Stimulated activated CD4-positive, alpha-beta T cell treated with anti-CD3 and anti-CD28 coated beads, Interleukin-12 subunit alpha, Interleukin-12 subunit beta, amount 100 ng/mL, for 4 hours (primary cell): ENCODE results near the gene COL26A1.
"Not testable (repeated sequence)": the region's sequence is repeated elsewhere in the genome, so short reads cannot be mapped to it uniquely, and the experiment has no call there.

Source experiments
- DNase-seq: peaks from one replicate; pipeline ENCODE4 v3.0.0-alpha.2; 2020

The COL26A1 gene

DNA sequence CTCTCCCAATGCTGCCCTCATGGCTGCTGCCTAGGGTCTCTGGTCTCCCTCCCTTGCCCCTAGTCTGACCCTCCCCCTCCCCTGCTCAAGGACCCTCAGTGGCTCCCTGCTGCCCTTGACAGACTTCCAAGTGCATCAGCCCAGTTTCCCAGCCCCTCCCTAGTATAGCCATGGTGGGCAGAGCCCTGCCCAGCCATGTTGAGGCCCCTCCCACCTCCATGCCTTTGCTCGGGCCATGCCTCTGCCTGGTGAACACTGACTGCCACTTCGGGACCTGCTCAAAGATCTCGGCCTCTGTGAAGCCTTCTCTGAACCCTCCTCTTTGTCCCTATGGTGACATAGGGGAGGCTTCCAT lies 193.2 kb downstream of the COL26A1 start:
- no peak for DNase-seq

DNA sequence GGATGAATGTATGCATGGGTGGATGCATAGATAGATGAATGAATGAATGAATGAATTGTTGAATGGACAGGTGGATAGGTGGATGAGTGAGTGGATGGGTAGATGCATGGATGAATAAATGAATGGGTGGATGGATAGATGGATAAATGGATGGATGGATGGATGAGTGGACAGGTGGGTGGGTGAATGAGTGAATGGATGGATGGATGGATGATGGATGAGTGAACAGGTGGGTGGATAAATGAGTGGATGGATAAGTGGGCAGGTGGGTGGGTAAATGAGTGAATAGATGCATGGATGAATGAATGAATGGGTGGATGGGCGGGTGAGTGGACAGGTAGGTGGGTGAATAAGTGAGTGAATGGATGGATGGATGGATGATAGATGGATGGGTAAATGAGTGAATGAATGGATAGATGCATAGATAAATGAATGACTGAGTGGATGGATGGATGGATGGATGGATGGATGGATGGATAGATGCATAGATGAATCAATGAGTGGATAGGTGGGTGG lies 193.8 kb downstream of the COL26A1 start:
- DNase-seq: no peak

DNA sequence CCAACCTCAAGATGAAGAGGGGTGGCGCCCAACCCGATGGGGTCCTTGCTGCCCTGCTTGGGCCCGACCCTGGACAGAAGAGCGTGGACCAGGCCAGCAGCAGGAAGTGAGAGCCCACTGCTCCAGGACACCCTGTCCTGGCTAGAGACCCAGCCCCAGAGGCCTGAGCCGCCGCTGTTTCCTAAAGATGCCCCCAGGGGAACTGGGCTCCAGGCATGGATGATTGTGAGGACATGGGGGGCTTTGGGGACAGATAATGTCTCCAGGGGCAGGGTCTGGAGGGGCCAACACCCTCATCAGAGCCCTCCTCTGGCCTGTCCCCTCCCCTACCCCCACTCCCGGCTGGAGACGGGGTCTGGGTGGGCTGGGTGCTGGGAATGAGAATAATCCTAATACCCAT lies 194.7 kb downstream of the COL26A1 start:
- DNase-seq: no peak

DNA sequence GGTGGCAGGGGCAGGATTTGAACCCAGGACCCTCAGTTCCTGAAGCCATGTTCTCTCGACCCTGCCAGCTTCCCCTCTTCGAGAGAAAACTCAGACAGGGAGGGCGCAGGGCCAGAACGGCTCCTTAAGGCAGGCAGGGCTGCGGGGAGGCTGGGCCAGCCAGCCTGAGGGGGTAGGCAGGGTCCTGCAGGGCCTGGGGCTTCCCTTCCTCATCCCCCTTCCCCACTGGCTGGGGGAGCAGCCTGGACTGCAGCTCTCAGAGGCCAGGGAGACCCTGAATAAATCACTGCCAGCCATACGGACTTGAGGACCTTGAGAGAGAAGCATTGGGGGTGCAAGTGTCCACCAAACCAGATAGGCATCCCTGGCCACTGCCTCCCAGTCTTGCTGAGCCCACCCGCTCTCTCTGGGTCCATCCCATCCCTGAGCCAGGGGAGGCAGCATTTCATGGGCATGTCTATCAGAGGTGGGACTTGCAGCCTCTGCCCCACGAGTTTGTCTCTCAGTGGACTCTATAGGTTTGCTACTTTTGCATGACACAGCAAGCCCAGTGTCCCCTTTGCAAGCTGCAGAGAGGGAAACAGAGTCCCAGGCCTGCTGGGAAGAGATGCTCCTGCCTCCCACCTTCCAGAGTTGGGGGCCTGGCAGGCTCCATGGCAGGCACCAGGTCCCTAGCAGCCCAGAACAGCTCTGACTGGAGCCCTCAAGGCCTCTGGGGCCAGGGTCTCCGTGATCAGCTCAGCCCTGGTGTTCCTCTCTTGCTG lies 195.5 kb downstream of the COL26A1 start:
- no peak for DNase-seq

DNA sequence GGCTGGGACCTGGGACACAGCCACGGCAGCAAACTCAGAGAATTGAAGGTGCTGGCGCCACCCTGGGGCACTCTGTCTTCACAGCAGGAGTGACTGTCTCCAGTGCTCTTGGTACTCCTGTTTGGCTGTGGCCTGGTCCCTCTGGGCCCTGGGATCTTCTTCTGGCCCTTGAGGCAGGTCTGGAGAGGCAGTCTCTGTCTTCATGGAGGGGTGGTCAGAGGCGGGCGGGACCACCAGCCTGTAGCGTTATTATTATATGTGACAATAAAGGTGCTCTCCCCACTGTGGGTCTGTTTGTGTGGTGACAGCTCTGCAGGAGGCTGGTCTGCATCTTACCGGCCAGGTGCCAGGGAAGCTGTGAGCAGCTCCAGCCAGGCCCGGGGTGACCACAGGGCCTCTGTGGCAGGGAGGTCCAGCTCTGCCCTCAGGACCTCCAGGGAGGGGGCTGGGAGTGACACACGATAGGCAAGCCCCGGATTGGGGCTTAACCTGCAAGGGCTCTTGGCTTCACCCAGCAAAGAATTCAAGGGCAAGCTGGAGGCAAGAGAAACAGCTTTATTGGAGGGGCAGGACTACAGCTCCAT lies 196.2 kb downstream of the COL26A1 start:
- no peak for DNase-seq

DNA sequence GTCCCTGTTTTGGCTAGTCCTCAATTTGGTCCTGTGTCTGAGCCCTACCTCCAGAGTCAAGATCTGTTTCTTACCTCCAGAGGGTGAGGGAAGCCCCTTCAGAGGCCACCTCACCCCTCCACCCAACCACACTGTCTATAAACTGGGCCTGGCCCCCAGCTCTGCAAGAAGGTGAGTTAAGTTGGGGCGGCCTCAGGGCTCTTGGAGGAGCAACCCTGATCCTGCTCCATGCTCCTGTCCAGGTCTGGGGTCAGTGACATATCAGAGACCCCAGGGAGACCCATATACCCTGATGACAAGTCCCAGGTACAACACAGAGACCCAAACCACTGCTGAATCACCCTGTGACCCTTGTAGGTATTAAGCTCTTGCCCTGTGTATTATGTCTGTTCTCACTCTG lies 196.9 kb downstream of the COL26A1 start:
- DNase-seq: no peak

DNA sequence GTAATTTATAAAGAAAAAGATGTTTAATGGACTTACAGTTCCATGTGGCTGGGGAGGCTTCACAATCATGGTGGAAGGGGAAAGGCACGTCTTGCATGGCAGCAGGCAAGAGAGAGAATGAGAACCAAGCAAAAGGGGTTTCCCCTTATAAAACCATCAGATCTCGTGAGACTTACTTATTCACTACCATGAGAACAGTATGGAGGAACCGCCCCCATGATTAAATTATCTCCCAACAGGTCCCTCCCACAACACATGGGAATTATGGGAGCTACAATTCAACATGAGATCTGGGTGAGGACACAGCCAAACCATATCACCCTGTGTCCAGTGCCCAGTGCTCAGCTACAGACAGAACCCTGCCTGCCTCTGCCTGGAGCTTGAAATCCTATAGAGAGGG lies 197.3 kb downstream of the COL26A1 start:
- DNase-seq: not testable (repeated sequence)

DNA sequence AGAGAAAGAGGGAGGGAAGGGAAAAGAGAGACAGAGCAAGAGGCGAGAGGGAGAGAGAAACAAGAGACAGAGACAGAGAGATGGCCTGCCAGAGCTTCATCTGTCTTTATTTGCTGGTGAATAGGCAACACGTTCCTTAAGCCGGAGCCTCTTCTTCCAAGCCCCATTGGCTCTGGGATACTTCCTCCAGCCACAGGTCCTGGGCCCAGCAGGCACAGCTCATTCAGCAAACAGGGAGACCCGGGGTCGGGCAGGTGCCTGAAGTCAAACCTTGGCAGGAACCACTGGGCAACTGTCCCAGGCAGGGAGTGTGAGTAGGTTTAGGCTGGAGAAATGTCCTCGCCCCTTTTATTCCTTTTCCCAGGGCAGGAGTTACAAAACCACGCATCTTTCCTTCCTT lies 198.2 kb downstream of the COL26A1 start:
- DNase-seq: no peak

DNA sequence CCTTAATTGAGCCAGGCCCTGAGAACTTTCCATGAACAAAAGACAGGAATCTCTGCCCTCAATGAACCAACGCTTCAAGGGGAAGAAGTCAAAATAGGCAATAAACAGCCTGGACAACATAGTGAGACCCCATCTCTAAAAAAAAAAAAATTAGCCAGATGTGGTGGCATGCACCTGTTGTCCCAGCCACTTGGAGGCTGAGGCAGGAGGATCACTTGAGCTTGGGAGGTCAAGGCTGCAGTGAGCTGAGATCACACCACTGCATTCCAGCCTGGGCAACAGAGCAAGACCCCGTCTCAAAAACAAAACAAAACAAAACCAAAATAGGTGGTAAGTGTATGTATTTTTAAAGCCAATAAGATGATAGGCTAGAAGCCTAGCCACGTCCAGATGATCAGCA lies 198.6 kb downstream of the COL26A1 start:
- DNase-seq: not testable (repeated sequence)

DNA sequence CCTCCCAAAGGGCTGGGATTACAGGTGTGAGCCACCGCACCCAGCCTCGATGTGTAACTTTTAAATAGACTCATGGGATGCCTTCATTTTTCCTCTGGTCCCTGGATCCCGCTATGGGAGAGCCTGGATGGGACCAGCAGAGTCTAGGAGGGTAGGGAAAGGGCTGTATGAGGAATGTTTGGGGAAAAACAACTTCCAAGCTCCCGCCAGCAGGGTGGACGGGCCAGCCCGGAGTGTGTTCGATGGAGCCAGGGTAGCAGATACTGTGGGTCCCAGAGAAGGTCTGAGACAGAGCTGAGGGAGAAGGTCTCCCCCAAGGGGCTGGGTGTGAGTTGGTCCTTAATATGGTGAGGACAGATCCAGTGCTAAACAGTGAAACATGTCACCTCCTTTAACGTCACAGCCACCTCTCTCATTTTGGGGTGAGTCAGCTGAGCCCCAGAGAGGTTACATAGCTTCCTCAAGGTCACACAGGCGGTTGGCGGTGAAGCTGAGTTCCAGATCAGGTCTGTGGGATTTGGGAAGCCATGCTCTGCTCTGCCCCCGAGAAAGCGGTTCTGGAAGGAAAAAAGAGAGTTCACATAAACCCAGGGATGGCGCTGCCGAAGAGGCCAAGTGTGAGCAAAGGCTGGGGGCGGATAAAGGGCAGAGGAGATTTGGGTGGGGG lies 200.0 kb downstream of the COL26A1 start:
- no peak for DNase-seq

DNA sequence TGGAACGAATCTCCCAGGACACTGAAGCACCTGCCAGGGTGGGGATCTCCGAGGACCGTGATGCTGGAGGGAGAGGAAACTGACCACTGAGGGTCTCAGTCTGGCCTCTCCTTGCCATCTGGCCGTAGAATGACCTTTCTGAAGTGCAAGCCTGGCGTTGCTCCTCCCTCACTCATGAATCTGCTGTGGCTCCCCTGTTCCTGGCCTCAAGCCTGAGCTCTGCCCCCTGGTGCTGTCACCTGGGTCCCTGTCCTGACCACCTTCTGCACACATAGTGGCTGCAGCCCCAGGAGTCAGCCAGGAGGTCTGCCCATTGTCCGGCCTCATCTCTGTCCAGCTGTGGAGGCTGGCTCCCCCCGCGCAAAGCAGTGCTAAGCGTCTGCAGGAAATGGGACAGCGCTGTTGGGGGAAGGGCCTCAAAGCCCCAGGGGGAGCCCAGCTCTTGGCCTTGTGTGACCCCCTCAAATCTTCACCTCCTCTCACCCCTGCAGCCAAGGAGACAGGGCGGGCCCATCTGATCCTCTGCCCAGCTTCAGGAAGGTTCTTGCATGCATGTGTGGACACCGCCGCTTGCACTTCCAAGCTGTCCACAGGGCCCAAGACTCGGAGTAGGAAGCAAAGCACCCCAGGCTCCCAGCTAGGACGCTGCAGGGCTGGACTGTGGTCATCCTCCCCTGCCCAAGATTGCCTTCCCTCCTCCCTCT lies 200.7 kb downstream of the COL26A1 start:
- no peak for DNase-seq

DNA sequence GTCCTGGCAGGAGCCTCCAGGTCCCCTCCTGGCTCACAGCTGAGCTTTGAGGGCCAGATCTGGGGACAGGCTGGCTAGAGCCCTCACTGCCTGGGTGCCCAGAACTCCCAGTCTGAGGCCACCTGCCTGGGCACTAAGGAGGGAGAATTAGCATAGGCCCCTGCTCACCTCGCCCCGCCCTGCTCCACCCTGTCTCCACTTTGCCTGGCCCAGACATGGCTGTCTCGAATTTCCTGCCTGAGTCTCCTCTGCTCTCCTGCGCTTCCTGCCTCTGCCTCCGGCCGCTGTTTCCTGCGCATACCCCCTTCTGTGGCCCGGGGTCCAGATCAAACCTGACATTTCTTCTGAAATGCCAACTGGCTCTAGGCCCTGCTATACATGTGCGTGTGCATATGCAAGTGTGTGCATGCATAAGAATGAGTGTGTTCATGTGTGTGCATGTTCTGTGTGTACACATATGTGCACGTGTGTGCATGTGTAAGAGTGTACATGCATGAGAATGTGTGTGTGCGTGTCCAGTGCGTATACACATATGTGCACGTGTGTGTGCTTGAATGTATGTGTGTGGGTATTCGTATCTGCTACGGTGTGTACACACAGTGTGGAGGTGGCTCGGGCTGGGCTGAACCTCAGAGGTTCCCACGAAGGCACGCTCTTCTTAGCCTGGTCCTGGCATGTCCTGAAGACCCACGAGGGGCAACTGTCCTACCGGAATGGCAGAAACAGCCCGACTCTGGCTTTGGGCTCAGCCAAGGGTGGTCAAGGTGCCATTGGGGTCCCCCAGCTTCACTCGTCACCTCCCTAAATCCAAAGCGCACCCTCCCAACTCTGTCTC lies 201.5 kb downstream of the COL26A1 start:
- no peak for DNase-seq

DNA sequence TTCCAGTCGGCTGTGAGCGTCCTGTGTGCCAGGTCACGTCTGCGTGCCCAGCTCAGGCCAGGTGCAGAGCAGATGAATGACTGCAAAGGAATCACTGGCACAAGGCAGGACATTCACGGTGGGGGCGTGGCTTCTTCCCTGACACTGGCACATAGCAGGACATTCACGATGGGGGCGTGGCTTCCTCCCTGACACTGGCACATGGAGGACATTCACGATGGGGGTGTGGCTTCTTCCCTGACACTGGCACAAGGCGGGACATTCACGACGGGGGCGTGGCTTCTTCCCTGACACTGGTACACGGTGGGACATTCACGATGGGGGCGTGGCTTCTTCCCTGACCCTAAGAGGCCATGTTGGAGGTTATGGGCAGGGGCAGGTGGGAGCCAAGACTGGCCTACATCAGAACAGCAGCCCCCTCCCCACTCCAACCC lies 202.1 kb downstream of the COL26A1 start:
- no peak for DNase-seq

DNA sequence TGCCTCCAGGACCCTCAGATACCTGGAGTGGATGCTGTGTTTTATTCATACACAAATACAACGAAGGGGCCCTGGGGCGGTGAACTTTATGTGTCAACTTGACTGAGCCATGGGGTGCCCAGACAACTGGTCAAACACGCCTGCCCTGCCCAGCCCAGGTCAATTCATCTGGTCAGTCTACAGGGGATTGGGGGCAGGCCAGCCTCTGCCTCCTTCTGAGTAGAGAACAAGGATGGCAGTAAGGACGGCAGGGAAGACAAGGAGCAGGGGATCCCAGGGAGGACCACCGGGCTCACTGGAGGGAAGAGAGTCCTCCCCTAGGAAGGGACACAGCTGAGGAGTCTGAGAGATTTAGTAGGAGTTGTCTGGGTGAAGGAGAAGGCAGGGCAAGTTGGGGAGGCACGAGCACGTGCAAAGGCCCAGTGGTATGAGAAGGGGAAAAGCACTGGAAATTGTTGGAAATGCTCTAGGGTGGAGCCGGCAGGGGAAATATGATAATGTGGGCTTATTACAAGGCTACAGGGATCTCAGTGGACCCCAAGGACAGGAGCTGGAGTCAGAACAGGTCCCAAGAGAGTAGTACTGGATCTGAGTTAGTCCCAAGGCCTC lies 203.0 kb downstream of the COL26A1 start:
- DNase-seq: no peak

DNA sequence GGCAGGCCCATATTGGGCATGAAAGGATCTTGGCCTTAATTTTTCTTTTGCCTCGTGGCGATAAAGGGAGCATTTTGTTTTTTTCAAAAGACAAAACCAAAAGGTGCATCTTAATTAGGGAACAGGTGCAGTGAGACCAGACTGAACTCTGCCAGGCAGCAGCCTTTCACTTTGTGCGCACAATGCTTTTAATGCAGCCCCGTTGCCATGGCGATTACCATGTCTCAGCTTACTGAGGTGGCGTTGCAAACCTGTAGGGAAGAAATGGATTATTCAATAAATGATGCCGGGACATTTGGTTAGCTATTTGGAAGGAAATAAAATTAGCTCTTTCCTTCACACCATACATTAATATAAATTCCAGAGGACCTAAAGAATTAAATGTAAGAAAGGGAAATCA lies 204.6 kb downstream of the COL26A1 start:
- no peak for DNase-seq

DNA sequence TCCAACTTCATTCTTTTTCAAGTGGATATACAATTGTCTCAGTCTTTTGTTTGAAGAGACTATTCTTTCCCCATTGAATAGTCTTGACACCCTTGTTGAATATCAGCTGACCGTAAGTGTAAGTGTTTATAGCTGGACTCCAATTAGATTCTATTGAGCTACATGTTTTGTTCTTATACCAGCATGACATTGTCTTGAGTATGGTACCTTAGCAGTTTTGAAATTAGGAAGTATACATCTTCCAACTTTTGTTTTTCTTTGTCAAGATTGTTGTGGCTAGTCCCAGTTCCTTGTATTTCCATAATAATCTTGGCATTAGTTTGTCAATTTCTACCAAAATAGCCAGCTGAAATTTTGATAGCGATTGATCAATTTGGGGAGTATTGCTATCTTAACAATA lies 209.5 kb downstream of the COL26A1 start:
- DNase-seq: no peak

DNA sequence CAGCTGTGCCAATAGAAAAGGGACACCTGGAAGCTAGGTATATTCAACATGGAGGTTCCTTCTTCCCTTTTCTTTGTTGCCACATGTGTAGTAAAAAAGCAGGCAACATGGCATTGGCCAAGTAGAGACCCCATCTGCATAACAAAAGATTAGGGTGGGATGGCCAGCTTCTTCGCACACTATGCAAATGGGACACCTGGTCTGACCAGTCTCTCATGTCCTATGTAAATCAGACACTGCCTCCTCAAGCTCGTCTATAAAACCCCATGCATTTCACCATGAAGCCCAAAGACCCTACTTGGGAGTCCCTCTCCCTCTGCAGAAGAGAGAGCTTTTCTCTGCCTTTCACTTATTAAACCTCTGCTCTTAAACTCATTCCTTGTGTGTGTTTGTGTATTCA lies 212.5 kb downstream of the COL26A1 start:
- DNase-seq: no peak

DNA sequence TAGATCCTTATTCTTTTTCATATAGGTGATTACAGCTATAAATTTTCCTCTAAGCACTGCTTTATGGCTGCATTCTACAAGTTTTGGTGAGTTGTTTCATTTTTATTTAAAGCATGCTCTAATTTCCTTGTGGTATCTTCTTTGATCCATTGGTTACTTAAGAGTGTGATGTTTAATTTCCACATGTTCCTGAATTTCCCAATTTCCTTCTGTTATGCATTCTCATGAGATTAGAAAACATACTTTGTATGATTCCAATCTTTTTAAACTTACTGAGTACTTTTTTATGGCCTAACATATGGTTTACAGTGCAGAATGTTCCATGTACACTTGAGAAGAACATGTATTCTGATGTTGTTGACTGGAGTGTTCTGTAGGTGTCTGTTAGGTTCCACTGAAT lies 213.0 kb downstream of the COL26A1 start:
- DNase-seq: no peak

DNA sequence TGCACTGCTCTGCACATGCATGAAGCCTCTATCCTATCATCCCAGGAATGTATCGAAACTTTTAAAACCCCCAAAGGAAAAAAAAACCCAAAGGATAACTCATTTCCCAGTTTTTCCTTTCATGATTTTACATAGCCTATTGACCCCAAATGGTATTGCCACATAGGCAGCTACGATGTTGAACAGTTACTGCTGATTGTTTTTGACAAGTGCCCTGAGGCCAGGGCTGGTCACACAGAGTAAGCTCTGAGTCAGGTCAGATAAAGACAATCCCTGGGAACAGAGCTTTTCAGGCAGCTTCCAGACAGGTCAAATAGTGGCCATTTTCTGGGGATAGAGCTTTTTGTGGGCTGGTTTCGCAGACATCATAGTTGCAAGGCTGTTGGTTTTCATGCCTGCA lies 214.3 kb downstream of the COL26A1 start:
- DNase-seq: no peak

DNA sequence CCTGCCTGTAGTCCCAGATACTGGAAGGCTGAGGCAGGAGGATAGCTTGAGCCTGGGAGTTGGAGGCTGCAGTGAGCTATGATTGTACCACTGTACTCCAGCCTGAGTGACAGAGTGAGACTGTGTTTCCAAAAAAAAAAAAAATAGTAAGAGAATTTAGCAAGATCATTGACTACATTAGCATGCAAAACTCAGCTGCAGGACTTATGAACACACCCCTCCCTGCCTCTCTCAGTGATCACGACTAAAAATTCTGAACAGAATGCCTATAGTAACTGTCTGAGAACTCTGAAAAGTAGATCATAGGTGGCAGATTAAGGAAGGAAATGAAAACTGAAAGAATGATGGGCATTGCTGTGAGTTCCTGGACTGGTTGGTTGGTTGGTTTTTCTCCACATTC lies 215.9 kb downstream of the COL26A1 start:
- DNase-seq: no peak

DNA sequence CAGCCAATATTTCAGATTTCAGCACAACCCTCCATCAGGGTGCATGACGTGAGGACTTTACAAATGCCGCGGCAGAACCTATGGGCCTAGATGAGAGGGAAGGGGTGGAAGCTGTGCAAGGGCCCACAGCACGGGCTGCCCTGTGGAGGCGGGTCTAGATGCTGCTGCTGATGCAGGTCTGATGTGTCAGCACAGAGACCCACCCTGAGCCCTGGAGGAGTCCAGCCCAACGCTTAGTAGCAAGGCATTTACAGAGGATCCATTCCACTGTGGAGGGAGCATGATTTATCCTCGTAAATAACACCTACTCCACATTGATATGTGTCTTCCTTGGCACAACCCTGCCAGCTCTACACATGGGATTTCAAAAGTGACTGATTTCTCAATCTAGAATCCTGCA lies 217.9 kb downstream of the COL26A1 start:
- DNase-seq: no peak

DNA sequence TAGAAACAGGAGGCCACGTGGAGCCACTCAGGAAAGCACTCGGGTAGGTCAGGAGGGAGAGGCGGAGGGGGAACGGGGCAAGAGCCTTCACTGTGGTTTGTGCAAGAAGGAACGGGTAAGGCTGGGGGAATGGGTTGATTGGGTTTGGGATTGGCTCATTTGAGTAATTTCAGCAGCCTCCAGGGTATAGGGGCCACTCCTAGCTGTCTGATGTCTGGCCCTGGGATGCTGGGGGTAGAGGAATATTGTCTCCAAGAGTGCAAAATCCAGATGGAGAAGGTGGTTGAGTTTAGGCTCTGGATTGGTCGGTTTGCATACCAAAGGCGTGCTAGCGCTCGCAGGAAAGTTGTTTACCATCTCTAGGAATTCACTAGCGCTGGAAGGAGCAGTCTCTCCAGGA lies 219.2 kb downstream of the COL26A1 start:
- DNase-seq: no peak
